Glutamatergic neuron (in vitro differentiated cells): ENCODE data around the gene PFDN2. TPM values are rescaled to one million over a fixed set of nuclear protein-coding genes. Genes with fewer than 3 reads are reported as not detected.

Experiments used
- DNase-seq: peaks from one replicate; pipeline ENCODE4 v3.0.0; 2022
- H3K27ac Mint-ChIP-seq: one replicate; pipeline ENCODE4 v1.8.0; 2020; ENCODE audit warnings: mild to moderate bottlenecking, mixed read lengths, inconsistent platforms; ENCODE audit not compliant: unreplicated experiment
- H3K27me3 Mint-ChIP-seq: one replicate; pipeline ENCODE4 v1.8.0; 2020; ENCODE audit warnings: mild to moderate bottlenecking, moderate library complexity, mixed read lengths, inconsistent platforms; ENCODE audit not compliant: unreplicated experiment
- H3K36me3 Mint-ChIP-seq: one replicate; pipeline ENCODE4 v1.8.0; 2020; ENCODE audit warnings: mild to moderate bottlenecking, mixed read lengths, inconsistent platforms; ENCODE audit not compliant: unreplicated experiment
- H3K4me1 Mint-ChIP-seq: one replicate; pipeline ENCODE4 v1.8.0; 2020; ENCODE audit warnings: mild to moderate bottlenecking, low read depth, mixed read lengths, inconsistent platforms; ENCODE audit not compliant: unreplicated experiment
- H3K4me3 Mint-ChIP-seq: one replicate; pipeline ENCODE4 v1.8.0; 2020; ENCODE audit warnings: mild to moderate bottlenecking, mixed read lengths, inconsistent platforms; ENCODE audit not compliant: unreplicated experiment
- H3K9me3 Mint-ChIP-seq: one replicate; pipeline ENCODE4 v1.8.0; 2020; ENCODE audit warnings: mild to moderate bottlenecking, moderate library complexity, mixed read lengths, inconsistent platforms; ENCODE audit not compliant: unreplicated experiment
- total RNA-seq: library from RNA; stranded (reverse); fragmentation: NEBNext Ultra II Directional; extraction: Animal tissue kit (Norgen Biotek cat#: 25700); gene quantifications from one replicate; pipeline ENCODE4 v1.2.1, GENCODE V29; 2021; ENCODE audit not compliant: unreplicated experiment
- TF ChIP-seq, protein P1 (sequence below): fragments of 200-600 bp; sonication (generic); IDR thresholded peaks from one replicate; pipeline ENCODE4 v1.5.0; 2021; ENCODE audit not compliant: partially characterized antibody, unreplicated experiment

PFDN2 gene
- total RNA-seq, 1 donor from 2014 or later = 83.7 TPM

DNA sequence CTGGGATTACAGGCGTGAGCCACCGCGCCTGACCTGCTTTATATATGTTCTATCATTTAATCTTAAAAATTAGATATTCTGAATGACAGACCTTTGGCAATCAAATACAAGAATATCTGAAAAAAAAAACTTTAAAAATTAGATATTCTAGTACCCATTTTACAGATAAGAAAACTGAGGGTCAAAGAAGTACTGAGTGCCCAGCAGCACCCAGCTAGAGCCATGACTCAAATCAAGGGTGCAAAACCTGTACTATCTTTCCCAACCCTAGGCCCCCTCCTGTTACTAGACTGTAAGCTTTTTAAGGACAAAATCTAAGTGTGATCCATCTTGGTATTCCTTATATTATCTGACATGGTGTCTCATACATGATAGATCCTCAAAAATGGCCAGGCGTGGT is 56.4 kb downstream of the PFDN2 start:
- H3K27me3 Mint-ChIP-seq = no peaks in the 10 kb centered on the region
- TF ChIP-seq, protein P1, sequence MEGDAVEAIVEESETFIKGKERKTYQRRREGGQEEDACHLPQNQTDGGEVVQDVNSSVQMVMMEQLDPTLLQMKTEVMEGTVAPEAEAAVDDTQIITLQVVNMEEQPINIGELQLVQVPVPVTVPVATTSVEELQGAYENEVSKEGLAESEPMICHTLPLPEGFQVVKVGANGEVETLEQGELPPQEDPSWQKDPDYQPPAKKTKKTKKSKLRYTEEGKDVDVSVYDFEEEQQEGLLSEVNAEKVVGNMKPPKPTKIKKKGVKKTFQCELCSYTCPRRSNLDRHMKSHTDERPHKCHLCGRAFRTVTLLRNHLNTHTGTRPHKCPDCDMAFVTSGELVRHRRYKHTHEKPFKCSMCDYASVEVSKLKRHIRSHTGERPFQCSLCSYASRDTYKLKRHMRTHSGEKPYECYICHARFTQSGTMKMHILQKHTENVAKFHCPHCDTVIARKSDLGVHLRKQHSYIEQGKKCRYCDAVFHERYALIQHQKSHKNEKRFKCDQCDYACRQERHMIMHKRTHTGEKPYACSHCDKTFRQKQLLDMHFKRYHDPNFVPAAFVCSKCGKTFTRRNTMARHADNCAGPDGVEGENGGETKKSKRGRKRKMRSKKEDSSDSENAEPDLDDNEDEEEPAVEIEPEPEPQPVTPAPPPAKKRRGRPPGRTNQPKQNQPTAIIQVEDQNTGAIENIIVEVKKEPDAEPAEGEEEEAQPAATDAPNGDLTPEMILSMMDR = no peak
- H3K36me3 Mint-ChIP-seq = no peaks in the 10 kb centered on the region
- peaks cover 2% of the 10 kb centered on the region for H3K4me1 Mint-ChIP-seq
- DNase-seq = no peak
- no peak overlapping the region for H3K4me3 Mint-ChIP-seq
- H3K27ac Mint-ChIP-seq = no peak overlapping the region
- no peaks in the 10 kb centered on the region for H3K9me3 Mint-ChIP-seq

DNA sequence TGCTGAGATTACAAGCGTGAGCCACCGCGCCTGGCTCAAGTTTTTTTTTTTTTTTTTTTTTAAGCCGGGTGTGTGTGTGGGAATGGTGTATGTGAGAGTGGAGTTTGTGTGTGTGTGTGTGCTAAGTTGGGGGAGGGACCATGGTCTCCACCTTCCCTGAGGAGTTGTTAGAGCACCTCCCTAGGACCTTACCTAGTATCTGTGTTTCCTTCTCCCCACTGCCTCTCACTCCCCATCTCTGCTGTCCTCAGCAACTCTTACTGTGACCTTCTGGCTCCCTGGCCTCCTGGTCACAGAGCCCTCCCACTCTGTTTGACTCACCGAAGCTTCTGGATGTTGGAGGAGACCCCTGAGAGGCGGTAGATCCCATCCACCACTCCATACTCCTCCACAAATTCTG is 58.5 kb downstream of the PFDN2 start:
- no peaks in the 10 kb centered on the region for H3K27me3 Mint-ChIP-seq
- H3K4me3 Mint-ChIP-seq = no peak overlapping the region
- no peaks in the 10 kb centered on the region for H3K36me3 Mint-ChIP-seq
- no peak overlapping the region for H3K27ac Mint-ChIP-seq
- no peaks in the 10 kb centered on the region for H3K9me3 Mint-ChIP-seq
- H3K4me1 Mint-ChIP-seq = peaks cover 2% of the 10 kb centered on the region
- TF ChIP-seq, protein P1 = no peak
- no peak for DNase-seq

DNA sequence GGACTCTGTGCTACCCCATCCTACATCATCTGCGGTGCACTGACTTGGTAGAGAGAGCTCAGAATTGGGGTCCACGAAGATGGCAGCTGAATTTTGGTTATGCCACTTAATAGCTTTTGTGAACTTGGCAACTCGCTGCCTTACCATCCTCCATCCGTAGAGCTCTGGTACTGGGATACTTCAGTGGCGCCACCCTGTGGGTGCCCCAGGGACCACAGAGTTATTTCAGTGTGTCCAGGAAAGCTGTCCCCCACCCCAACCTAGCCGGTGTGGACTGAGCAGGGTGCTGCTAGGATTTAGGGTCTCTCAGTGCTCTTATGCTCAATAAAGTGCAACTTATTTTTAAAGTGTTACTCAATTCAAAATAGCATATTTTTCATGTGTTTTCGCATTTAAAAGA is 63.0 kb downstream of the PFDN2 start:
- no peaks in the 10 kb centered on the region for H3K9me3 Mint-ChIP-seq
- TF ChIP-seq, protein P1 = no peak
- H3K36me3 Mint-ChIP-seq = no peaks in the 10 kb centered on the region
- H3K4me1 Mint-ChIP-seq = no peaks in the 10 kb centered on the region
- H3K27me3 Mint-ChIP-seq = peaks cover 6% of the 10 kb centered on the region
- no peak overlapping the region for H3K27ac Mint-ChIP-seq
- no peak overlapping the region for H3K4me3 Mint-ChIP-seq
- DNase-seq = no peak

DNA sequence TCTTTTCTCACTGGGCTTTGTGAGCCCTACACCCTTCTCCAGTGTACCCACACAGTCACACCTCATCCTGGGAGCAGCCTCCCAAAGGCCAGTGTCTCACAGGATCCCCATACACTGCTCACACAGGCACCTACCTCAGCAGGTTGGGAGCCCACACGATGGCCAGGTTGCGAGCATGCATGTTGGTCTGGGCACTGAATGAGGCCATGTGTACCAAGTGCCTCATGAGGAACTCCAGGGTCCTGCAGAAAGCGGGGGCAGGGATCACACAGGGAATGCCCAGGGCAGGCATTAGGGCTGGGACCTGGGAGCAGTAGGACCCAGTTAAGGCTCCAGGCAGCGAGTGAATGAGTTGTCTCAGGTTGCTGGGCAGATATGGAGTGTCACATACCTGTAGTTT is 63.6 kb downstream of the PFDN2 start:
- Mint-ChIP-seq H3K27ac (no peak overlapping the region), H3K4me1 (no peaks in the 10 kb centered on the region), H3K9me3 (no peaks in the 10 kb centered on the region), H3K36me3 (no peaks in the 10 kb centered on the region), H3K27me3 (peaks cover 6% of the 10 kb centered on the region), H3K4me3 (no peak overlapping the region)
- TF ChIP-seq, protein P1 = no peak
- no peak for DNase-seq

DNA sequence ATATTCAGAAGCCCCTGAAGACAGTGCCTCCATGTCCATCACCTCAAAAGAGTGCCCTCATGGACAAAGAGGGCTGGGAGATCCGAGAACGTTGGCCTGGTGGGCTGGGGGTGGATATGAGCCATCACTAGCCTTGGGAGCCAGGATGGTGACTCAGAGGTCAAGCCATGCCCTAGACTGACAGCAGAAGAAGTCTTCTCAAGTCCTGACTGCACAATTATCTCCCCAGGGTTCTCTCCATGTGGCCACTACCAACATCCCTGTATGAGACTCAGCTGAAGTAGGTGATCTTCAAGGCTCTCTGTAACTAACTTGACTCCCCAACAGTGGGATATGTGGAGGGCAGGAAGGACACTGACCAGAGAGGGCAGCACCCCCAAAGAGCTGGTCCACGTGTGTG is 64.9 kb downstream of the PFDN2 start:
- Mint-ChIP-seq H3K4me1 (no peaks in the 10 kb centered on the region), H3K4me3 (no peak overlapping the region), H3K27ac (no peak overlapping the region), H3K27me3 (peaks cover 6% of the 10 kb centered on the region), H3K9me3 (no peaks in the 10 kb centered on the region), H3K36me3 (peaks cover 7% of the 10 kb centered on the region)
- DNase-seq = no peak
- TF ChIP-seq, protein P1 = no peak
